Measurements from ENCODE around the gene NUP214.
"Not testable (repeated sequence)": the region's sequence is repeated elsewhere in the genome, so short reads cannot be mapped to it uniquely, and the experiment has no call there.

Gene NUP214

GRCh38 chr9:131263701-131264100, 138.3 kb downstream of the NUP214 start:
- no peak overlapping the region for H3K4me3 ChIP-seq (ENCODE audit: low read depth, low read length)
- DNase-seq (ENCODE audit: low read depth): no peak
- TF ChIP-seq, protein P1, sequence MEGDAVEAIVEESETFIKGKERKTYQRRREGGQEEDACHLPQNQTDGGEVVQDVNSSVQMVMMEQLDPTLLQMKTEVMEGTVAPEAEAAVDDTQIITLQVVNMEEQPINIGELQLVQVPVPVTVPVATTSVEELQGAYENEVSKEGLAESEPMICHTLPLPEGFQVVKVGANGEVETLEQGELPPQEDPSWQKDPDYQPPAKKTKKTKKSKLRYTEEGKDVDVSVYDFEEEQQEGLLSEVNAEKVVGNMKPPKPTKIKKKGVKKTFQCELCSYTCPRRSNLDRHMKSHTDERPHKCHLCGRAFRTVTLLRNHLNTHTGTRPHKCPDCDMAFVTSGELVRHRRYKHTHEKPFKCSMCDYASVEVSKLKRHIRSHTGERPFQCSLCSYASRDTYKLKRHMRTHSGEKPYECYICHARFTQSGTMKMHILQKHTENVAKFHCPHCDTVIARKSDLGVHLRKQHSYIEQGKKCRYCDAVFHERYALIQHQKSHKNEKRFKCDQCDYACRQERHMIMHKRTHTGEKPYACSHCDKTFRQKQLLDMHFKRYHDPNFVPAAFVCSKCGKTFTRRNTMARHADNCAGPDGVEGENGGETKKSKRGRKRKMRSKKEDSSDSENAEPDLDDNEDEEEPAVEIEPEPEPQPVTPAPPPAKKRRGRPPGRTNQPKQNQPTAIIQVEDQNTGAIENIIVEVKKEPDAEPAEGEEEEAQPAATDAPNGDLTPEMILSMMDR (IDR thresholded peaks at IDR 0.05; ENCODE audit: insufficient read depth, low read depth, low read length, missing control alignments): no peak

DNA sequence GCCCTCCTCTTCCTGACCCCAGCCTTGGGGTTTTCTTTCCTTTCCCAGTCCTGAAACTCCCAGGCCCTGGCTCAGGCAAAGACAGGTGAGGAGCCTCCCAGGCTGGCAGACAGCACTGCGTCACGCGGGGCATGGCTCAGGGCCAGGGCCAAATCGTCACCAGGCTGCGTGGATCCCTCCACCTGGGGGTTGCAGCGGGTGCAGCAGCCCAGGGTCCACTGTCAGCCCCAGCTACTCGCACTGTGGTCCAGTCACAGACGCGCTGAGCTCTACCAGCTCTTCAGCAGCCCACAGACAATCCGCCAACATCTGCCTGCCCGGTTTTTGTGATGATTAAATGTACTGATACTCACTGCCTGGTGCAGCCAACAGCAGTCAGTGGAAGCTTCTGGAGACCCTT, 138.8 kb downstream of the NUP214 start:
- H3K4me3 ChIP-seq (ENCODE audit: low read depth, low read length): no peak overlapping the region
- no peak for DNase-seq (ENCODE audit: low read depth)
- TF ChIP-seq, protein P1 (IDR thresholded peaks at IDR 0.05; ENCODE audit: insufficient read depth, low read depth, low read length, missing control alignments): no peak

DNA sequence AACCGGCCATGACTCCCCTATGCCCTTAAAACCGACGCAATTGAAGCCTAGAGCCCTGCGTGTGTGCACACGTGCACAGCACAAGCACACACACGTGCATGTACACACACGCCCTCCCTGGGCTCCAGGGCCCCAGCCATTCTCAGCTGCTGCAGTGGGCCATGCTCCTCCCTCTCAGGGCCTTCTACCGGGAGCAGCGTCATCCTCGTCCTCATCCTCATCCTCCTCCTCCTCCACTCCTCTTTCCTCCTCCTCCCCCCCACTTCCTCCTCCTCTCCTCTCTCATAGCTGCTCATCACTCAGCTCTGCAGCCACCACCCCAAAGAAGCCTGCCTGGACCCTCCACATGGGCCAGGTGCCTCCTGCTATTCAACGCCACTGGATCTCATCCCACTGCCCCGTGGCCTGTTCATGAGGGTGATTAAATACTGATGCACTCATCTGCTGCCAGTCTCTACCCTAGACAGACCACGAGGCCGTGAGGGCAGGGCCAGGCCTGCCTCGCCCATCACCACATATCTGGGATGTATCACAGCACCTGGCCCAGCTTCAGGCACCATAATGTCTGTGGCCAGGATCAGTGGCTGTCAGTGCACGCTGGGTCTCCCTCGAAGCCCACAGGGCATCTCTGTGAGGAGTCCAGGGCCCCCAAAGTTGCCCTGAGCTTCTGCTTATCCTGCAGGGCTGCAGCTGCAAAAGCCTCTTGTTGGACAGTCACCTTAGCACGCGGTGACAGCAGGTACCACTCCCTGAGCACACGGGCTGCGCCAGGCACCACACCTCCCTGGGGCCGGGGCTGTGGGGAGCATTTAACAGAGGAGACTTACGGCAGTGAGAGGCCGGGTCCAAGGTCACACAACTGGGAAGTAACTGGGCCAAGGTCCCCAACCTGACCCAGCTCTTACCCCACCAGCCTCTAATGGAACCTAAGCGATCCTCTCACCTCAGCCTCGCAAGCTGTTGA, 141.2 kb downstream of the NUP214 start:
- TF ChIP-seq, protein P1 (IDR thresholded peaks at IDR 0.05; ENCODE audit: insufficient read depth, low read depth, low read length, missing control alignments): no peak
- no peak for DNase-seq (ENCODE audit: low read depth)
- no peak overlapping the region for H3K4me3 ChIP-seq (ENCODE audit: low read depth, low read length)

GRCh38 chr9:131270171-131271015, 145.0 kb downstream of the NUP214 start:
- TF ChIP-seq, protein P1 (IDR thresholded peaks at IDR 0.05; ENCODE audit: insufficient read depth, low read depth, low read length, missing control alignments): no peak
- H3K4me3 ChIP-seq (ENCODE audit: low read depth, low read length): peak overlapping the region; percentile 79
- peak; percentile 82 for DNase-seq (ENCODE audit: low read depth)

DNA sequence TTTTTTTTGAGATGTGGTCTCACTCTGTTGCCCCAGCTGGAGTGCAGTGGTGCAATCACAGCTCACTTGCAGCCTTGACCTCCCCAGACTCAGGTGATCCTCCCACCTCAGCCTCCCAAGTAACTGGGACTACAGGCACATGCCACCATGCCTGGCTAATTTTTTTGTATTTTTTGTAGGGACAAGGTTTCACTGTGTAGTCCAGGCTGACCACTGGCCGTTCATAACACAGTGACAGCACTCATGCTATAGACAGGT, 145.6 kb downstream of the NUP214 start:
- peak overlapping the region; percentile 79 for H3K4me3 ChIP-seq (ENCODE audit: low read depth, low read length)
- DNase-seq (ENCODE audit: low read depth): not testable (repeated sequence)

DNA sequence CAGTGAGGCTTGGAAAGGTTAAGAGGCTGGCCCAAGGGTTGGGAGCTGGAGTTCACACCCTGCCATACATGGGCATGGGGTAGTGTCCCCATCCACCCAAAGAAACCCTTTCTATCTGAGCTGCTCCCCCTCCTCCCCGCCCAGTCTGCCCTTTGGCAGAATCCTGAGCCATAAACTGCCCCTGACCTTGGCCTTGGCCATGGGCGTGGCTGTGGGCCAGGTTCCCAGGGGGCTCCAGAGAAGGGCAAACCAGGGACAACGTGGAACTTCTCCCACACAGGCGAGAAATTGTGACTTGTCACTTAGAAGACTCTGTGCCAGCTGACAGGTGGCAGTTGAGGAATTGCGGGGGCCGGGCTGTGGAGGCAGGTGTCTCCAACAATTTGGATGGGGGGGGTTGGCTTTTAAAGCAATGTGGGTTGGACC, 146.1 kb downstream of the NUP214 start:
- DNase-seq (ENCODE audit: low read depth): no peak
- TF ChIP-seq, protein P1 (IDR thresholded peaks at IDR 0.05; ENCODE audit: insufficient read depth, low read depth, low read length, missing control alignments): no peak
- peak overlapping the region; percentile 79 for H3K4me3 ChIP-seq (ENCODE audit: low read depth, low read length)

DNA sequence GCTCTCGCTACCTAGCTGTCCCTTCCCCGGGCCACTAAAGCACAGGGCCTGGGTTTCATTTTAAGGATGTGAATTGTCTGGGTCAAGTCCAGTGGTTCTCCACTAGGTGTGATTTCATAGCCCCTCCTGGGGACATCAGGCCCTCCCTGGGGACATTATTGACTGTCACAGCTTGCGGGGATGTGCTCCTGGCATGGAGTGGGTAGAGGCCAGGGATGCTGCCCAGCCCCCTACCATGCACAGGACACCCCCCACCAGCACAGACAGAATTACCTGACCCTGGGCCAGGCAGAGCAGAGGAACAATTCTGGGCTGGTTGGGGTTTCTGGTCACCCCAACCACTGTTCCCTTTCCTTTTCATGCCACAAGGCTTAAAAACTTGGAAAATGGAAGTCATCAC, 146.8 kb downstream of the NUP214 start:
- peak overlapping the region; percentile 79 for H3K4me3 ChIP-seq (ENCODE audit: low read depth, low read length)
- peak; percentile 35 for DNase-seq (ENCODE audit: low read depth)
- TF ChIP-seq, protein P1 (IDR thresholded peaks at IDR 0.05; ENCODE audit: insufficient read depth, low read depth, low read length, missing control alignments): no peak

All from GM12865 (cell line).